Panc1 (cell line): Measurements from ENCODE around the gene ERVFRD-1. TPM values are rescaled to one million over a fixed set of nuclear protein-coding genes. Genes with fewer than 3 reads are reported as not detected.

Experiments
- ATAC-seq: fragments of 200-7000 bp; cut with Tn5 transposase; 2 replicates; pipeline ENCODE4 v1.9.1; 2020; ENCODE audit warnings: mild to moderate bottlenecking, moderate library complexity
- BruUV-seq: library from RNA; stranded (reverse); fragments of 400-500 nt; replicated peaks from 2 replicates; lab custom pipeline; 2021; lab: Mats Ljungman, UMichigan
- CTCF ChIA-PET: fragments of 300-600 bp; sonication (Branson Sonifier 250); formaldehyde crosslinking; loops from one replicate; lab custom pipeline; 2022; ENCODE audit warnings: antibody characterized with exemption; lab: Charles Lee
- POLR2A ChIA-PET: fragments of 300-600 bp; sonication (Branson Sonifier 250); formaldehyde crosslinking; loops from one replicate; lab custom pipeline; 2022; ENCODE audit warnings: antibody characterized with exemption; lab: Charles Lee
- DNase-seq: peaks from one replicate; pipeline ENCODE4 v3.0.0-alpha.2; 2010; ENCODE audit warnings: low read depth, low spot score
- H3K27ac ChIP-seq: 2 replicates; pipeline ENCODE4 v1.5.1; 2011; ENCODE audit warnings: mild to moderate bottlenecking, low read length, inconsistent platforms
- H3K27me3 ChIP-seq: fragments of 200-500 bp; sonication (Bioruptor generic); 2 replicates; pipeline ENCODE4 v1.6.0; 2014; ENCODE audit warnings: low read length, inconsistent platforms; ENCODE audit not compliant: control insufficient read depth, insufficient read depth
- H3K36me3 ChIP-seq: fragments of 200-500 bp; sonication (Bioruptor generic); 2 replicates; pipeline ENCODE4 v1.5.1; 2014; ENCODE audit warnings: inconsistent platforms, mild to moderate bottlenecking, low read length, moderate library complexity; ENCODE audit not compliant: control insufficient read depth, insufficient read depth
- H3K4me1 ChIP-seq: 2 replicates; pipeline ENCODE4 v1.5.1; 2011; ENCODE audit warnings: inconsistent platforms, mild to moderate bottlenecking, low read length, moderate library complexity; ENCODE audit not compliant: control insufficient read depth, insufficient read depth
- H3K4me3 ChIP-seq, 2 experiments: 2 replicates each; pipeline ENCODE4 v1.5.1; 2011 to 2012; ENCODE audit warnings: low read depth in 2 of 2, low read length in 2 of 2, mild to moderate bottlenecking in 2 of 2, inconsistent platforms in 1 of 2, moderate library complexity in 1 of 2
- H3K9me3 ChIP-seq: fragments of 200-500 bp; sonication (Bioruptor generic); 2 replicates; pipeline ENCODE4 v1.5.1; 2014; ENCODE audit warnings: low read depth, mild to moderate bottlenecking, inconsistent platforms, low read length, moderate library complexity; ENCODE audit not compliant: control insufficient read depth, insufficient read depth
- POLR2AphosphoS5 ChIP-seq: IDR thresholded peaks from 2 replicates; pipeline ENCODE4 v1.6.1; 2012; ENCODE audit warnings: mild to moderate bottlenecking, low read depth, low read length, moderate library complexity
- SIN3A ChIP-seq: IDR thresholded peaks from 2 replicates; pipeline ENCODE4 v1.6.1; 2012; ENCODE audit warnings: low read depth, mild to moderate bottlenecking, low read length, moderate library complexity, borderline replicate concordance; ENCODE audit not compliant: insufficient read depth
- TCF7L2 ChIP-seq: IDR thresholded peaks from 2 replicates; pipeline ENCODE4 v1.6.1; 2011; ENCODE audit warnings: mild to moderate bottlenecking, low read depth, low read length, inconsistent platforms
- in situ Hi-C: cut with HindIII; loops from 2 replicates; pipeline ENCODE4 v1.10.0; 2016; ENCODE audit warnings: low sequenced_read_pairs, low pct_unique_long_range_greater_than_20kb
- intact Hi-C: fragments of 100-400 bp; cut with micrococcal nuclease; formaldehyde crosslinking; loops from one replicate; pipeline ENCODE4 v1.10.0; 2022; ENCODE audit not compliant: unreplicated experiment
- total RNA-seq: library from RNA; stranded (reverse); gene quantifications from one replicate; pipeline ENCODE4 v1.2.1, GENCODE V29; 2021; ENCODE audit not compliant: unreplicated experiment
- TF ChIP-seq, protein P1 (sequence below): fragments of 450-650 bp; IDR thresholded peaks from 2 replicates; pipeline ENCODE4 v1.5.1; 2017; ENCODE audit warnings: mild to moderate bottlenecking
- TF ChIP-seq, protein P2 (sequence below), 2 experiments: IDR thresholded peaks; 2 replicates each; pipeline ENCODE4 v1.6.1; 2011 to 2012; ENCODE audit warnings: low read depth in 2 of 2, control low read depth in 1 of 2, low read length in 1 of 2, mild to moderate bottlenecking in 1 of 2, moderate library complexity in 1 of 2; ENCODE audit not compliant: insufficient read depth in 1 of 2

The ERVFRD-1 gene
- total RNA-seq, 1 experiment from 2014 or later: not detected

DNA sequence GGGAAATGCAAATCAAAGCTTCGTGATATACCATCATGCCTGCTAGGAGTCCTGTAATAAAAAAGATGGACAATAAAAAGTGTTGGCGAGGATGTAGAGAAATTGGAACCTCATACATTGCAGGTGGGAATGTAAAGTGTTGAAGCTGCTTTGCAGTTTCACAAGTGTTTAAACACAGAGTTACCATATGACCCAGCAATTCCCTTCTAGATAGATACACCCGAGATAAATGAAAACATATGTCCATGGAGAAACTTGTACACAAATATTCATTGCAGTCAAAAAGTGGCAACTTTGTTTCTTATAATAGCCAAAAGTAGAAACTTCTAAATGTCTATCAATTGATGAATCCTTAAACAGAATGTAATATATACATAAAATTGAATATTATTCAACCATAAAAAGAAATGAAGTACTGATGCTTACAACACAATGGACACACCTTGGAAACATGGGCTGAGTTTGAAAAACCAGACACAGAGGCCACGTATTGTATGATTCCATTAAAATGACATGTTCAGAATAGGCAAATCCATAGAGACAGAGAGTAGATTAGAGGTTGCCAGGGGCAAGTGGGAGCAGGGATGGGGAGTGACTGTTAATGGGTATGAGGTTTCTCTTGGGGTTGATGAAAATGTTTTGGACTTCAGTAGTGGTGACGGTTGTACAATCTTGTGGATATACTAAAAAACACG lies 20.8 kb upstream of the ERVFRD-1 start:
- no peaks in the 10 kb centered on the region for H3K36me3 ChIP-seq
- in situ Hi-C loops: no loop called here

DNA sequence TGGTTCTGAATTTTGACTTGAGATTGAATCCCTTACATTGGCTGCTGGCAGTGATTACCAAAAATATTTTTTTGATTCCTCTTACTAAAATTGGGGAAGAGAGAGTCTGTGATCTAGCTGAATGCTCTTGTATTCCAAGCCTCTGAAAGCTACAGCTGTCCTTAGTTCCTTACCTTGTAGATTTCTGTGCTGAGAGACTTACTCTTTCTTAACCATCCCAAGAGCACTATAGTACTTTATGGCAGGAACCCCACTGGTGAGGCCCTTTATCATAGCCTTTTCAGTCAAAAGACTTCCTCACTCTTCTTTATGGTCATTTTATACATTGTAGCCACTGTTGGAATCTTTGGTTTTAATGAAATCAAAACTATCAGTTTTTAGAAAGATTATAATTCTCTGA lies 19.1 kb upstream of the ERVFRD-1 start:
- POLR2A ChIA-PET: interaction anchor here (0.6 kb wide), 1 partner anchor 85 kb away, joined by 9 read pairs; no protein-coding TSS in a partner anchor
- H3K36me3 ChIP-seq: no peaks in the 10 kb centered on the region
- H3K4me3 ChIP-seq: no peak overlapping the region
- BruUV-seq: no TSS peak
- intact Hi-C loops: loop anchor here (5.0 kb wide), 1 partner anchor 178 kb away; no protein-coding TSS in a partner anchor
- H3K4me1 ChIP-seq: no peaks in the 10 kb centered on the region
- TF ChIP-seq, protein P1, sequence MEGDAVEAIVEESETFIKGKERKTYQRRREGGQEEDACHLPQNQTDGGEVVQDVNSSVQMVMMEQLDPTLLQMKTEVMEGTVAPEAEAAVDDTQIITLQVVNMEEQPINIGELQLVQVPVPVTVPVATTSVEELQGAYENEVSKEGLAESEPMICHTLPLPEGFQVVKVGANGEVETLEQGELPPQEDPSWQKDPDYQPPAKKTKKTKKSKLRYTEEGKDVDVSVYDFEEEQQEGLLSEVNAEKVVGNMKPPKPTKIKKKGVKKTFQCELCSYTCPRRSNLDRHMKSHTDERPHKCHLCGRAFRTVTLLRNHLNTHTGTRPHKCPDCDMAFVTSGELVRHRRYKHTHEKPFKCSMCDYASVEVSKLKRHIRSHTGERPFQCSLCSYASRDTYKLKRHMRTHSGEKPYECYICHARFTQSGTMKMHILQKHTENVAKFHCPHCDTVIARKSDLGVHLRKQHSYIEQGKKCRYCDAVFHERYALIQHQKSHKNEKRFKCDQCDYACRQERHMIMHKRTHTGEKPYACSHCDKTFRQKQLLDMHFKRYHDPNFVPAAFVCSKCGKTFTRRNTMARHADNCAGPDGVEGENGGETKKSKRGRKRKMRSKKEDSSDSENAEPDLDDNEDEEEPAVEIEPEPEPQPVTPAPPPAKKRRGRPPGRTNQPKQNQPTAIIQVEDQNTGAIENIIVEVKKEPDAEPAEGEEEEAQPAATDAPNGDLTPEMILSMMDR: no peak
- no peak for TF ChIP-seq TCF7L2
- no peak for TF ChIP-seq POLR2AphosphoS5
- TF ChIP-seq SIN3A: no peak
- TF ChIP-seq, protein P2, sequence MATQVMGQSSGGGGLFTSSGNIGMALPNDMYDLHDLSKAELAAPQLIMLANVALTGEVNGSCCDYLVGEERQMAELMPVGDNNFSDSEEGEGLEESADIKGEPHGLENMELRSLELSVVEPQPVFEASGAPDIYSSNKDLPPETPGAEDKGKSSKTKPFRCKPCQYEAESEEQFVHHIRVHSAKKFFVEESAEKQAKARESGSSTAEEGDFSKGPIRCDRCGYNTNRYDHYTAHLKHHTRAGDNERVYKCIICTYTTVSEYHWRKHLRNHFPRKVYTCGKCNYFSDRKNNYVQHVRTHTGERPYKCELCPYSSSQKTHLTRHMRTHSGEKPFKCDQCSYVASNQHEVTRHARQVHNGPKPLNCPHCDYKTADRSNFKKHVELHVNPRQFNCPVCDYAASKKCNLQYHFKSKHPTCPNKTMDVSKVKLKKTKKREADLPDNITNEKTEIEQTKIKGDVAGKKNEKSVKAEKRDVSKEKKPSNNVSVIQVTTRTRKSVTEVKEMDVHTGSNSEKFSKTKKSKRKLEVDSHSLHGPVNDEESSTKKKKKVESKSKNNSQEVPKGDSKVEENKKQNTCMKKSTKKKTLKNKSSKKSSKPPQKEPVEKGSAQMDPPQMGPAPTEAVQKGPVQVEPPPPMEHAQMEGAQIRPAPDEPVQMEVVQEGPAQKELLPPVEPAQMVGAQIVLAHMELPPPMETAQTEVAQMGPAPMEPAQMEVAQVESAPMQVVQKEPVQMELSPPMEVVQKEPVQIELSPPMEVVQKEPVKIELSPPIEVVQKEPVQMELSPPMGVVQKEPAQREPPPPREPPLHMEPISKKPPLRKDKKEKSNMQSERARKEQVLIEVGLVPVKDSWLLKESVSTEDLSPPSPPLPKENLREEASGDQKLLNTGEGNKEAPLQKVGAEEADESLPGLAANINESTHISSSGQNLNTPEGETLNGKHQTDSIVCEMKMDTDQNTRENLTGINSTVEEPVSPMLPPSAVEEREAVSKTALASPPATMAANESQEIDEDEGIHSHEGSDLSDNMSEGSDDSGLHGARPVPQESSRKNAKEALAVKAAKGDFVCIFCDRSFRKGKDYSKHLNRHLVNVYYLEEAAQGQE (IDR thresholded peaks at IDR 0.05; ENCODE audit: insufficient read depth in 1 of 2, low read depth in 2 of 2, low read length in 1 of 2): no peak
- CTCF ChIA-PET: interaction anchor here (0.6 kb wide), 1 partner anchor 329 kb away, joined by 3 read pairs; no protein-coding TSS in a partner anchor
- H3K27me3 ChIP-seq: no peaks in the 10 kb centered on the region
- no peaks in the 10 kb centered on the region for H3K9me3 ChIP-seq
- H3K27ac ChIP-seq: no peak overlapping the region
- no peak for DNase-seq
- in situ Hi-C loops: no loop called here
- no peak for ATAC-seq

More for the DNA sequence above, 20.8 kb upstream of the ERVFRD-1 start:
- Histone ChIP-seq H3K4me3 (no peak overlapping the region), H3K4me1 (no peaks in the 10 kb centered on the region; the same call in 1 of the 2 replicates), H3K27me3 (no peaks in the 10 kb centered on the region), H3K27ac (no peak overlapping the region), H3K9me3 (no peaks in the 10 kb centered on the region)
- no peak for ATAC-seq
- no TSS peak for BruUV-seq
- no peak for TF ChIP-seq POLR2AphosphoS5
- TF ChIP-seq TCF7L2: no peak
- TF ChIP-seq, protein P2 (IDR thresholded peaks at IDR 0.05; ENCODE audit: insufficient read depth in 1 of 2, low read depth in 2 of 2, low read length in 1 of 2): no peak
- TF ChIP-seq SIN3A: no peak
- TF ChIP-seq, protein P1: no peak
- CTCF ChIA-PET: no interaction called here
- intact Hi-C loops: loop anchor here (5.0 kb wide), 1 partner anchor 180 kb away; no protein-coding TSS in a partner anchor
- POLR2A ChIA-PET: interaction anchor here (0.7 kb wide), 1 partner anchor 325 kb away, joined by 4 read pairs; no protein-coding TSS in a partner anchor
- no peak for DNase-seq
